ENCODE results near the gene C17orf67. TPM values are rescaled to one million over a fixed set of nuclear protein-coding genes. Genes with fewer than 3 reads are reported as not detected.

Gene C17orf67
- total and polyA plus RNA-seq, 9 of the 15 experiments (the other 6 are each of a cell fraction or from before 2014, with no cell fraction given): 0.07 to 1.7 (median 0.59) TPM

DNA sequence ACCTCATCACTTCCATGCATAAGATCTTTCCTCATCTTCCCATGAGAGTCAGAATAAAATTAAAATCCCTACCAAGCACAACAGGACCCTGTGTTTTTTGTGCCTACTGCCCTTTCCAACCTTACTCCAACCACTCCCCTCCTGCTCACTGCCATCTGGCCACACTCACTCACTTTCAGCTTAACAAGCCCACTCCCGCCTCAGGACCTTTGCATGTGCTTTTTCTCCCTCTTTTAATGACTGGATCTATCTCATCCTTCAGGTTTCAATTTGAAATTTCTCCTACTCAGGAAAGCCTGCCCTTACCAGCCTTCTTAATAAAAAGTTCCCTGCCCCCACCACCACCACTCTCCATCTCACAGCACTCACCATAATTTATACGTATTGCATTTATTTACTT, 14.7 kb downstream of the C17orf67 start:
- H3K4me3 ChIP-seq: no peak overlapping the region
- no peak overlapping the region for H2AFZ ChIP-seq (ENCODE audit: low read depth, low read length)
- no peaks in the 10 kb centered on the region; a peak in 1 of 5 replicates for H3K4me1 ChIP-seq (replicated peaks in 1 of 2; ENCODE audit: control insufficient read depth in 2 of 2, insufficient read depth in 2 of 2, low read length in 2 of 2)
- WGBS (ENCODE audit: insufficient coverage, low coverage, missing lambda C conversion rate): 70% methylated on average over 2 of the region's 2 CpGs
- H3K9me3 ChIP-seq (replicated peaks; ENCODE audit: control insufficient read depth, insufficient read depth, low read depth, low read length): no peaks in the 10 kb centered on the region
- no peaks in the 10 kb centered on the region for H3K79me2 ChIP-seq (ENCODE audit: control insufficient read depth, insufficient read depth, low read length)
- H3K36me3 ChIP-seq (ENCODE audit: control insufficient read depth, insufficient read depth, low read length): no peaks in the 10 kb centered on the region
- in situ Hi-C loops (cut with MboI) (loop anchor here (5.0 kb wide), 1 partner anchor 118 kb away; no protein-coding TSS in a partner anchor), intact Hi-C loops (cut with micrococcal nuclease) (loop anchor here (1.0 kb wide), 2 partner anchors 47 to 121 kb away; no protein-coding TSS in a partner anchor)
- CTCF ChIA-PET (ENCODE audit: low intra/inter-chr PET ratio): interaction anchor here (0.6 to 3.0 kb wide), 4 partner anchors 119 to 141 kb away, joined by 3 to 27 read pairs (median 3); partner anchors contain the start of gene COIL
- peaks cover 9% of the 10 kb centered on the region in 2 experiments for H3K27me3 ChIP-seq (ENCODE audit: control insufficient read depth in 2 of 2, insufficient read depth in 2 of 2, low read length in 2 of 2)
- DNase-seq (ENCODE audit: extremely low read depth in 1 of 4, low spot score in 3 of 4) (no peak), FAIRE-seq (no peak), ATAC-seq (no peak)
- H3K27ac ChIP-seq (ENCODE audit: extremely low read depth, low read depth, low read length): no peak overlapping the region
- POLR2A ChIA-PET: interaction anchor here (0.6 to 1.2 kb wide), 5 partner anchors 10 to 154 kb away, joined by 3 to 4 read pairs (median 4); no protein-coding TSS in a partner anchor
- H3K9ac ChIP-seq (ENCODE audit: insufficient read depth in 1 of 2, low read depth in 2 of 2, low read length in 2 of 2): no peak overlapping the region
- no peaks in the 10 kb centered on the region for H4K20me1 ChIP-seq (replicated peaks; ENCODE audit: control insufficient read depth, insufficient read depth, low read length)
- BruUV-seq (replicated peaks): no TSS peak
- TF ChIP-seq HLTF (IDR thresholded peaks at IDR 0.05): no peak
- no peak for TF ChIP-seq KAT8 (IDR thresholded peaks at IDR 0.05; ENCODE audit: low read depth)
- TF ChIP-seq ZKSCAN1 (IDR thresholded peaks at IDR 0.05; ENCODE audit: low read depth, low read length): no peak
- no peak for TF ChIP-seq HNRNPLL (IDR thresholded peaks at IDR 0.05; ENCODE audit: low read depth, low read length, poor library complexity, severe bottlenecking)
- TF ChIP-seq ZNF780A (CRISPR knock-in tag; IDR thresholded peaks at IDR 0.05): no peak
- TF ChIP-seq RBM25 (IDR thresholded peaks at IDR 0.05; ENCODE audit: low read depth, low read length, severe bottlenecking): peak; percentile 69
- TF ChIP-seq YY1 (IDR thresholded peaks at IDR 0.05; ENCODE audit: borderline replicate concordance in 1 of 3, control insufficient read depth in 1 of 3, extremely low read depth in 1 of 3, insufficient read depth in 3 of 3, insufficient read length in 1 of 3, insufficient replicate concordance in 2 of 3, low read depth in 1 of 3, low read length in 2 of 3): no peak
- TF ChIP-seq ESRRB (CRISPR knock-in tag; IDR thresholded peaks at IDR 0.05; ENCODE audit: borderline replicate concordance): no peak
- TF ChIP-seq ZBTB34 (CRISPR knock-in tag; IDR thresholded peaks at IDR 0.05): no peak
- TF ChIP-seq ZNF561 (CRISPR knock-in tag; conservative IDR thresholded peaks at IDR 0.05): no peak
- TF ChIP-seq MBD2 (IDR thresholded peaks at IDR 0.05; ENCODE audit: borderline replicate concordance, low read depth): no peak
- no peak for TF ChIP-seq ERF (CRISPR knock-in tag; IDR thresholded peaks at IDR 0.05)
- 0 out of 4 replicates have a peak, but pooled peaks of 1 of the 2 experiments have one; percentile 22 for TF ChIP-seq KDM1A (IDR thresholded peaks at IDR 0.05)
- no peak for TF ChIP-seq LEF1 (IDR thresholded peaks at IDR 0.05)
- no peak for TF ChIP-seq ZNF232 (CRISPR knock-in tag; IDR thresholded peaks at IDR 0.05)
- TF ChIP-seq PML (IDR thresholded peaks at IDR 0.05; ENCODE audit: low read length): no peak
- TF ChIP-seq SOX6 (IDR thresholded peaks at IDR 0.05): no peak
- no peak for TF ChIP-seq IRF2 (CRISPR knock-in tag; IDR thresholded peaks at IDR 0.05)
- no peaks in the 10 kb centered on the region for H3K9me1 ChIP-seq (ENCODE audit: control insufficient read depth, insufficient read depth, low read length)
- H3K4me2 ChIP-seq (ENCODE audit: insufficient read depth, low read length): no peak overlapping the region

Measured in K562 (cell line).